KMS-11 (cell line): Measurements from ENCODE around the gene FYN.

ENCODE experiments used
- H2AFZ ChIP-seq: fragments of 200-600 bp; sonication (generic); 2 replicates; pipeline ENCODE4 v1.6.1; 2016; ENCODE audit warnings: antibody characterized with exemption, mixed run types, low read depth
- H3K27ac ChIP-seq: fragments of 200-600 bp; sonication (generic); 2 replicates; pipeline ENCODE4 v1.6.1; 2016; ENCODE audit warnings: mild to moderate bottlenecking, mixed run types
- H3K27me3 ChIP-seq: fragments of 200-600 bp; sonication (generic); 2 replicates; pipeline ENCODE4 v1.6.1; 2017; ENCODE audit warnings: mild to moderate bottlenecking, low read depth, mixed run types, moderate library complexity; ENCODE audit not compliant: insufficient read depth
- H3K36me3 ChIP-seq: fragments of 200-600 bp; sonication (generic); 2 replicates; pipeline ENCODE4 v1.6.1; 2017; ENCODE audit warnings: mild to moderate bottlenecking, mixed run types; ENCODE audit not compliant: insufficient read depth
- H3K4me1 ChIP-seq: fragments of 200-600 bp; sonication (generic); 2 replicates; pipeline ENCODE4 v1.6.1; 2016; ENCODE audit warnings: mild to moderate bottlenecking, low read depth, mixed run types; ENCODE audit not compliant: poor library complexity, severe bottlenecking
- H3K4me2 ChIP-seq: fragments of 200-600 bp; sonication (generic); 2 replicates; pipeline ENCODE4 v1.7.0; 2016; ENCODE audit warnings: mild to moderate bottlenecking, mixed run types
- H3K4me3 ChIP-seq: fragments of 200-600 bp; sonication (generic); IDR thresholded peaks from 2 replicates; pipeline ENCODE4 v1.6.1; 2017; ENCODE audit warnings: low read depth, low read length, mixed read lengths; ENCODE audit not compliant: insufficient read depth
- H3K79me2 ChIP-seq: fragments of 200-600 bp; sonication (generic); 2 replicates; pipeline ENCODE4 v1.6.1; 2016; ENCODE audit warnings: low read depth, mixed run types; ENCODE audit not compliant: insufficient read depth
- H3K9ac ChIP-seq: fragments of 200-600 bp; sonication (generic); 2 replicates; pipeline ENCODE4 v1.6.1; 2016; ENCODE audit warnings: mild to moderate bottlenecking, mixed run types
- H4K20me1 ChIP-seq: fragments of 200-600 bp; sonication (generic); 2 replicates; pipeline ENCODE4 v1.6.1; 2016; ENCODE audit warnings: mild to moderate bottlenecking, mixed run types; ENCODE audit not compliant: insufficient read depth
- TF ChIP-seq, protein P1 (sequence below): fragments of 200-600 bp; sonication (generic); conservative IDR thresholded peaks from 2 replicates; pipeline ENCODE4 v1.6.1; 2017; ENCODE audit warnings: low read depth, mild to moderate bottlenecking, antibody characterized with exemption, low read length, moderate library complexity, mixed read lengths

Gene FYN

DNA sequence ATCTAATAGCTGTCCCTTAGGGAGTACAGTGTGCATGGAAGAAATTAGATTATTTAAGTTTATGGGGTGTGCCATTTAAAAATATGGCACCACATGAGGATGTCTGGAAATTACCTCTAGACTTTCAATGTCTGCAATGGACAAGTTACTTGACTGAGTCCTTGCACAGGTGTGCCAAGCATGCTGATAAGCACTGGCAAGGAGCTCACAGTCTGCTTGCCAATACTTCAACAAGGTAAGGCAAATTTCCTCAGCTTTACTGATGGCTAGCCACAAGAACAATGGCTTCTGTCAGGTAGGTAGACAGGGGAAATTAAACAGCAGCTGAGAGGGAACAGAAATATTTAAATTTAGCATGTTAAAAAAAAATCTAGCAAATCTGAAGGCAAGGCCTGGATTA lies 176.4 kb downstream of the FYN start:
- H3K27me3 ChIP-seq: no peaks in the 10 kb centered on the region
- no peak overlapping the region for H3K9ac ChIP-seq
- H3K4me3 ChIP-seq: no peak overlapping the region
- TF ChIP-seq, protein P1, sequence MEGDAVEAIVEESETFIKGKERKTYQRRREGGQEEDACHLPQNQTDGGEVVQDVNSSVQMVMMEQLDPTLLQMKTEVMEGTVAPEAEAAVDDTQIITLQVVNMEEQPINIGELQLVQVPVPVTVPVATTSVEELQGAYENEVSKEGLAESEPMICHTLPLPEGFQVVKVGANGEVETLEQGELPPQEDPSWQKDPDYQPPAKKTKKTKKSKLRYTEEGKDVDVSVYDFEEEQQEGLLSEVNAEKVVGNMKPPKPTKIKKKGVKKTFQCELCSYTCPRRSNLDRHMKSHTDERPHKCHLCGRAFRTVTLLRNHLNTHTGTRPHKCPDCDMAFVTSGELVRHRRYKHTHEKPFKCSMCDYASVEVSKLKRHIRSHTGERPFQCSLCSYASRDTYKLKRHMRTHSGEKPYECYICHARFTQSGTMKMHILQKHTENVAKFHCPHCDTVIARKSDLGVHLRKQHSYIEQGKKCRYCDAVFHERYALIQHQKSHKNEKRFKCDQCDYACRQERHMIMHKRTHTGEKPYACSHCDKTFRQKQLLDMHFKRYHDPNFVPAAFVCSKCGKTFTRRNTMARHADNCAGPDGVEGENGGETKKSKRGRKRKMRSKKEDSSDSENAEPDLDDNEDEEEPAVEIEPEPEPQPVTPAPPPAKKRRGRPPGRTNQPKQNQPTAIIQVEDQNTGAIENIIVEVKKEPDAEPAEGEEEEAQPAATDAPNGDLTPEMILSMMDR: no peak
- no peaks in the 10 kb centered on the region for H3K36me3 ChIP-seq
- no peaks in the 10 kb centered on the region for H3K4me1 ChIP-seq
- H3K79me2 ChIP-seq: no peaks in the 10 kb centered on the region
- H2AFZ ChIP-seq: no peak overlapping the region
- H3K27ac ChIP-seq: no peak overlapping the region
- H4K20me1 ChIP-seq: no peaks in the 10 kb centered on the region
- no peak overlapping the region for H3K4me2 ChIP-seq

DNA sequence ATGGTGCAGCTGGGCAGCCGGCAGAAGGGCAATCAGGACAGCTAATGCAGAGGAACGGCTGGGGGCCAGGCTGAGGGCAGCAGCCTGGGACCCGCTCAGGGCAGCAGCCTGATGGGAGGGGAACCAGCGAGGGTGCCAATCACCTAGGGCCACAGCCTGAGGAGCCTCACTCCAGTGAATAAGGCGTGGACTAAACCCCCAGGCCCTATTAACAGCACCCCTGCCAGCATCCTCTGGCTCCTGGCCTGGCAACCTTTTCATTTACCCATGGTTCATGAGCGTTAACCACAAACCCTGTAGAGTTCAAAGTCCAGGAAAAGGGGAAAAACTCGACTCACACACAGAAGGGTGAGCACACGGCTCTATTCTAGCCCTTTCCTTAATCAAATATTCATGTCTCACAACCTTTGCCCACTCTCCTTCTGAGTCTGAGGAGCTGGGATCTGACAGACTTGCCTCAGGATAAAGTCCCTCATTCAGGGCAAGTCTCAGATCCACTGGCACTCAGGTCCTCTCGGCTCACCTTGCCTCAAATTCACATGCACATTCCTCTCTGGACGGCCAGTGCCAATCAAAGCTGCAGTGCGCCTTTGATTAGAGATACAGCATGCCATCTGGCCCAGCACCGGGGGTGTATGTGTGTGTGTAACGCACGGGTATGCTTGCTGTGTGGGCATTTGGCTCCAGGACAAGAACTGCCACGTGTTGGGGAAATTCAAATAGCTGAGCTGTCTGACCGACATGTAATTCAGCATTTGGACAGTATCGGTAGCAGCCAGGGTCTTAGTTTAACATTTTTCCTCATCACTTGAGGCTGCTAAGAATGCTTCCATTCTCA lies 180.7 kb downstream of the FYN start:
- H3K4me2 ChIP-seq: no peak overlapping the region
- H3K4me1 ChIP-seq: no peaks in the 10 kb centered on the region
- no peak overlapping the region for H3K4me3 ChIP-seq
- H3K79me2 ChIP-seq: no peaks in the 10 kb centered on the region
- no peaks in the 10 kb centered on the region for H3K27me3 ChIP-seq
- no peak overlapping the region for H3K27ac ChIP-seq
- no peaks in the 10 kb centered on the region for H4K20me1 ChIP-seq
- H2AFZ ChIP-seq: no peak overlapping the region
- no peak overlapping the region for H3K9ac ChIP-seq
- TF ChIP-seq, protein P1: no peak
- H3K36me3 ChIP-seq: no peaks in the 10 kb centered on the region

DNA sequence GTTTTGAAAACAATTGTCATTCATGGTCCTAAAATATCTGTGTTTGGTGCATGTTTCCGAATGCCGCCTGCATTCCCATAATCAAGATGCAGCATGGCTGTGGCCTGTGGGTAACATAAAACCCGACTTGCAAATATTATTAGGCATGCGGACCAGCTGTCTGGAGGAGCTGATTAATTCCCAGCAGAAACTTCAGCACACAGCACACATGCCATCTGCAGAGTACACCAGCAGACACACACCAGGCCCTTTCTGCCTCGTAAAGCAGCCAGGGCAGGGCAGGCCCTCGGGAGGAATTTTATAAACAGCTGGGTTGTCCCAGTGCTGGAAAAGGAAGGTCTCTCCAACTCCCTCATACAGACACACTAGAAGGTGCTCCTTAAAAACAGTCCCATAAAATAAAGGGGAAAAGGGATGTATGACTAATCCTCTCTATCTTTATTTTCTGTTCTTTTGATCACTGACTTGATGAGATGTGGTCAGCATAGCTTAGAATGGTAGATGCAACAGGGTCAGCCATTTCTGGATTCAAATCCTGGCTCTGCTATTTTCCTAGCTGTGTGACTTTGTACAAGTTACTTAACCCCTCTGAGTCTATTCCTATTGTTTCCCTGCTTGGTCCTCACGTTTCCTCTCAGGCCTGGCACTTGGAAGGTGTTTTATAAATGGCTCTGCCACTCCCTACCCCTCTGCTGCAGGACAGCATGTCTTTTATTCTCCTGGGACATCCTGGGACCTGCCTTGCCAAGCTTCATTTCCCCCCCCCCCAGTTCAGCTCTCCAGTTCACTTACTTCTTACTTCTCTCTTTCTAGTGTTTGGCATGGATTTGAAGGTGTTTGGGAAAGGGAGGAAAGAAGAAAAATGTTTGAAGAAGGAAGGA lies 181.7 kb downstream of the FYN start:
- no peaks in the 10 kb centered on the region for H3K4me1 ChIP-seq

DNA sequence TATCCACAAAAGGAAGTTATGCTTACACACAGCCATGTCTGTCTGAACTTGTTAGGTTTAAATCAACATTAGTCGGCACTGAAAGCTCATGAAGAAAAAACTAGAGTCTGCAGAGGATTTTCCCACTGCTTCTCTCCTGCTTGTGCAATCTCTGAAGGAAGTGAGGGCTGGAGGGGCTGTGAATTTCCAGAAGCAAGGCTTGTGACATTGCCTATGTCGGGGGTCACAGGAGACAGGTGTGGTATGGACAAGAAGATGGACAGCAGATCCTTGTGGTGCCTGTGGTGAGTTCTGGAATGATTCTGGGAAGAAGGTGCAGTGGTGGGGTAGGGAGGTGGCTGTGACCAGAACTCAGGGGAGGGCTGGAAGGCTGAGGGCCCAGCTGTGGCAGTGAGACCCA lies 183.3 kb downstream of the FYN start:
- Histone ChIP-seq H3K27me3 (no peaks in the 10 kb centered on the region), H3K4me2 (no peak overlapping the region), H3K36me3 (no peaks in the 10 kb centered on the region), H3K27ac (no peak overlapping the region), H4K20me1 (no peaks in the 10 kb centered on the region), H3K9ac (no peak overlapping the region), H2AFZ (no peak overlapping the region), H3K79me2 (no peaks in the 10 kb centered on the region), H3K4me3 (no peak overlapping the region), H3K4me1 (no peaks in the 10 kb centered on the region)
- TF ChIP-seq, protein P1: no peak

More for the DNA sequence above, 181.7 kb downstream of the FYN start:
- Histone ChIP-seq H3K9ac (no peak overlapping the region), H3K79me2 (no peaks in the 10 kb centered on the region), H3K27me3 (no peaks in the 10 kb centered on the region), H3K4me2 (no peak overlapping the region), H4K20me1 (no peaks in the 10 kb centered on the region), H3K4me3 (no peak overlapping the region), H3K27ac (no peak overlapping the region), H2AFZ (no peak overlapping the region), H3K36me3 (no peaks in the 10 kb centered on the region)
- TF ChIP-seq, protein P1: no peak
